Neutrophil (primary cell): ENCODE data around the gene CSNK1D.
"Not testable (repeated sequence)": the region's sequence is repeated elsewhere in the genome, so short reads cannot be mapped to it uniquely, and the experiment has no call there.

Experiments used
- H3K27ac ChIP-seq: fragments of 200-600 bp; sonication (generic); 2 replicates; pipeline ENCODE4 v1.5.1; 2016; ENCODE audit warnings: mild to moderate bottlenecking, moderate library complexity
- H3K27me3 ChIP-seq: fragments of 200-600 bp; sonication (generic); 2 replicates; pipeline ENCODE4 v1.6.0; 2016; ENCODE audit warnings: mild to moderate bottlenecking
- H3K36me3 ChIP-seq: fragments of 200-600 bp; sonication (generic); 2 replicates; pipeline ENCODE4 v1.5.1; 2017
- H3K4me1 ChIP-seq, 2 experiments: fragments of 200-600 bp in 1 of 2; sonication (generic) in 1 of 2; 1 replicate in 1 of 2; 2 replicates in 1 of 2; pipeline versions ENCODE4 v1.5.1 to v1.6.1; 2013 to 2016; ENCODE audit warnings: low read depth in 1 of 2, low read length in 1 of 2, mild to moderate bottlenecking in 1 of 2, moderate library complexity in 1 of 2; ENCODE audit not compliant: control insufficient read depth in 1 of 2, insufficient read depth in 1 of 2
- H3K4me3 ChIP-seq, 2 experiments: fragments of 200-600 bp in 1 of 2; sonication (generic) in 1 of 2; 1 replicate in 1 of 2; 2 replicates in 1 of 2; pipeline ENCODE4 v1.5.1; 2013 to 2016; ENCODE audit warnings: low read depth in 1 of 2, low read length in 1 of 2, mild to moderate bottlenecking in 1 of 2, moderate library complexity in 1 of 2
- H3K9me3 ChIP-seq: fragments of 200-600 bp; sonication (generic); 2 replicates; pipeline ENCODE4 v1.5.1; 2016
- CTCF ChIP-seq: fragments of 200-600 bp; sonication (generic); IDR thresholded peaks from 2 replicates; pipeline ENCODE4 v1.5.1; 2016; ENCODE audit warnings: antibody characterized with exemption

Gene CSNK1D

DNA sequence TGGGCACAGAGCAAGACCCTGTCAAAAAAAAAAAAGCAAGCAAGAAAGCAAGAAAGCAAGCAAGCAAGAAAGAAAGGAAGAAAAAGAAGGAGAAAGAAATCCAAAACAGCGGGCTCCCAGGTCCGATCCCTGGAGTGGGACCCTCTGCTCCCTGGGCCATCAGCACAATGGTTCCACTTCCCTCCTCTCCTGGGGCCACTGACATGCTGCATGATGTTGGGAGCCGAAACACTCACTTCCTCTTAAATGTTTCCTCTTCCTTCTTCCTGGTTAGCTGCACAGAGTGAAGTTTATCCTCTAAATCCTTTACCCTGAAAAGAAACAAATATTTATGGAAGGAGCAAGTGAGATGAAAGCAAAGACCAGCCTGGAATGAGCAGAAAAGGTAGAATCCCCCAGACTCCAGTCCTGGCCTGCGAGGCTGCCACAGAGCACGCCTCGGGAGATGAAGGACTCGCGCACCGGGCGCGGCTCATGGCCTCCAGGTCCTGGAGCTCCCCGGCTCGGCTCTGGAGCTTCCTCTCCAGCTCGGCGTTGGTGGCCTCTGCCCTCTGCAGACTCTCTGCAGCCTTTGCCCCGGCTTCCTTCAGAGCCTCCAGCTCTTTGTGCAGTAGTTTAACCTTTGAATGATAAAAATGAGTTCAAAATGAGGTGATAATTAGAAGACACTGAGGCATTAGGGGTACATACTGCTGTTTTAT is 79.8 kb downstream of the CSNK1D start:
- Histone ChIP-seq H3K27ac (peak overlapping the region; percentile 79), H3K4me1 (peaks cover 14 to 19% of the 10 kb centered on the region in 2 experiments), H3K4me3 (peak overlapping the region in 1 of 2 experiments; percentile 19), H3K9me3 (no peaks in the 10 kb centered on the region), H3K27me3 (no peaks in the 10 kb centered on the region), H3K36me3 (peaks cover 13% of the 10 kb centered on the region)
- TF ChIP-seq CTCF = no peak

GRCh38 chr17:82193050-82193449 is 80.5 kb downstream of the CSNK1D start:
- H3K27ac ChIP-seq = peak overlapping the region; percentile 79
- not testable (repeated sequence) for H3K4me3 ChIP-seq, H3K9me3 ChIP-seq, H3K27me3 ChIP-seq
- H3K36me3 ChIP-seq = peaks cover 13% of the 10 kb centered on the region
- H3K4me1 ChIP-seq = peaks cover 14 to 19% of the 10 kb centered on the region in 2 experiments
